B cell (primary cell): ENCODE results near the gene RERE. TPM values are rescaled to one million over a fixed set of nuclear protein-coding genes. Genes with fewer than 3 reads are reported as not detected.

Experiments used
- ATAC-seq: fragments of 200-7000 bp; cut with Tn5 transposase; one replicate; pipeline ENCODE4 v1.10.0; 2021; ENCODE audit warnings: low read depth, mild to moderate bottlenecking, moderate number of reproducible peaks, moderate library complexity
- CTCF ChIA-PET: fragments of 350-600 bp; sonication (Branson Sonifier 250); formaldehyde crosslinking; loops from one replicate; lab custom pipeline; 2021; ENCODE audit warnings: antibody characterized with exemption, inconsistent platforms; lab: Charles Lee
- POLR2A ChIA-PET: fragments of 350-600 bp; sonication (Branson Sonifier 250); formaldehyde crosslinking; loops from one replicate; lab custom pipeline; 2021; ENCODE audit warnings: antibody characterized with exemption; lab: Charles Lee
- DNase-seq: peaks from one replicate; pipeline ENCODE4 v3.0.0; 2013
- H2AFZ ChIP-seq: 2 replicates; pipeline ENCODE4 v1.6.1; 2012; ENCODE audit warnings: mild to moderate bottlenecking, low read depth, low read length; ENCODE audit not compliant: insufficient read depth, poor library complexity, severe bottlenecking
- H3K27ac ChIP-seq, 2 donors: 1 replicate in 1 of 2; 2 replicates in 1 of 2; pipeline ENCODE4 v1.5.1; 2012 to 2013; ENCODE audit warnings: low read length in 2 of 2, mild to moderate bottlenecking in 2 of 2, moderate library complexity in 1 of 2
- H3K27me3 ChIP-seq, 4 experiments: fragments of 200-600 bp in 1 of 4; sonication (generic) in 1 of 4; replicated peaks in 1 of 4; 1 replicate in 2 of 4; 2 replicates in 2 of 4; pipeline versions ENCODE4 v1.6.1 to v1.7.0; 2013 to 2016; ENCODE audit warnings: low read length in 3 of 4, mild to moderate bottlenecking in 2 of 4, mixed read lengths in 1 of 4, moderate library complexity in 1 of 4; ENCODE audit not compliant: insufficient read depth in 4 of 4, control insufficient read depth in 3 of 4; ENCODE audit errors: control extremely low read depth in 1 of 4
- H3K36me3 ChIP-seq, 2 experiments: replicated peaks in 1 of 2; 1 replicate in 1 of 2; 2 replicates in 1 of 2; pipeline versions ENCODE4 v1.6.1 to v1.7.1; 2013; ENCODE audit warnings: low read length in 1 of 2; ENCODE audit not compliant: insufficient read depth in 2 of 2, control insufficient read depth in 1 of 2; ENCODE audit errors: control extremely low read depth in 1 of 2, extremely low read depth in 1 of 2
- H3K4me1 ChIP-seq, 2 donors: fragments of 200-600 bp in 1 of 2; sonication (generic) in 1 of 2; 1 replicate in 1 of 2; 2 replicates in 1 of 2; pipeline versions ENCODE4 v1.5.1 to v1.6.1; 2013 to 2017; ENCODE audit warnings: low read length in 2 of 2; ENCODE audit not compliant: control insufficient read depth in 2 of 2, insufficient read depth in 2 of 2
- H3K4me2 ChIP-seq: replicated peaks from 2 replicates; pipeline ENCODE3; 2012; ENCODE audit warnings: mild to moderate bottlenecking, low read depth, low read length; ENCODE audit not compliant: poor library complexity, severe bottlenecking
- H3K4me3 ChIP-seq, 5 experiments: fragments of 200-600 bp in 1 of 5; sonication (generic) in 1 of 5; 1 replicate in 3 of 5; 2 replicates in 2 of 5; pipeline versions ENCODE4 v1.5.1 to v1.7.0; 2011 to 2016; ENCODE audit warnings: low read length in 4 of 5, mild to moderate bottlenecking in 4 of 5, low read depth in 2 of 5, control low read depth in 1 of 5, moderate library complexity in 1 of 5; ENCODE audit not compliant: insufficient read depth in 1 of 5; ENCODE audit errors: control extremely low read depth in 1 of 5, extremely low read depth in 1 of 5
- H3K79me2 ChIP-seq: fragments of 200-600 bp; sonication (generic); one replicate; pipeline ENCODE4 v1.6.0; 2016; ENCODE audit warnings: low read length; ENCODE audit not compliant: control insufficient read depth, insufficient read depth
- H3K9ac ChIP-seq: fragments of 200-600 bp; sonication (generic); 2 replicates; pipeline ENCODE4 v1.6.1; 2017; ENCODE audit warnings: mild to moderate bottlenecking, low read length, moderate library complexity
- H3K9me3 ChIP-seq, 3 donors: one replicate each; pipeline versions ENCODE4 v1.6.1 to v1.7.1; 2013; ENCODE audit warnings: low read length in 2 of 3; ENCODE audit not compliant: control insufficient read depth in 2 of 3, insufficient read depth in 1 of 3; ENCODE audit errors: control extremely low read depth in 1 of 3
- H4K20me1 ChIP-seq: 2 replicates; pipeline ENCODE4 v1.6.0; 2012; ENCODE audit warnings: mild to moderate bottlenecking, low read length; ENCODE audit not compliant: insufficient read depth, control insufficient read depth, poor library complexity, severe bottlenecking
- H3K27ac Mint-ChIP-seq: one replicate; pipeline ENCODE4 v1.8.0; 2021; ENCODE audit warnings: mixed read lengths
- H3K27me3 Mint-ChIP-seq: one replicate; pipeline ENCODE4 v1.8.0; 2021; ENCODE audit warnings: mixed read lengths
- H3K4me1 Mint-ChIP-seq: one replicate; pipeline ENCODE4 v1.8.0; 2021; ENCODE audit warnings: mixed read lengths
- H3K4me3 Mint-ChIP-seq: one replicate; pipeline ENCODE4 v1.8.0; 2021; ENCODE audit warnings: mixed read lengths
- H3K9me3 Mint-ChIP-seq: one replicate; pipeline ENCODE4 v1.8.0; 2022; ENCODE audit warnings: mixed read lengths; ENCODE audit not compliant: insufficient read depth
- EZH2 ChIP-seq: IDR thresholded peaks from 2 replicates; pipeline ENCODE4 v1.6.1; 2012; ENCODE audit warnings: borderline replicate concordance, low read depth, mild to moderate bottlenecking, moderate library complexity, low read length; ENCODE audit not compliant: insufficient read depth, poor library complexity, severe bottlenecking
- WGBS: methylation state at CpG from one replicate; pipeline ENCODE4 v1.1.5; 2013; ENCODE audit warnings: missing lambda C conversion rate; ENCODE audit not compliant: insufficient coverage; 5-methylcytosine and 5-hydroxymethylcytosine counted together
- intact Hi-C: fragments of 100-400 bp; cut with micrococcal nuclease; formaldehyde crosslinking; loops from one replicate; pipeline ENCODE4 v1.10.0; 2022
- polyA plus RNA-seq: library from polyadenylated mRNA; depleted of rRNA; stranded (reverse); fragments of >200 nt; gene quantifications from 2 replicates; pipeline ENCODE4 v1.2.3, GENCODE V29; 2012
- total RNA-seq, 2 donors: library from RNA; stranded (reverse); fragments of 120-200 nt in 1 of 2; gene quantifications; 1 replicate in 1 of 2; 2 replicates in 1 of 2; pipeline versions ENCODE4 v1.2.3 to v1.2.4, GENCODE V29; 2013 to 2022
- TF ChIP-seq, protein P1 (sequence below): fragments of 200-600 bp; IDR thresholded peaks from one replicate; pipeline ENCODE4 v1.8.0; 2022; ENCODE audit warnings: antibody characterized with exemption, mild to moderate bottlenecking

Gene RERE
- total and polyA plus RNA-seq, 2 donors (not counting 1 experiment from before 2014, with no cell fraction given): 27.3 to 132 TPM

DNA sequence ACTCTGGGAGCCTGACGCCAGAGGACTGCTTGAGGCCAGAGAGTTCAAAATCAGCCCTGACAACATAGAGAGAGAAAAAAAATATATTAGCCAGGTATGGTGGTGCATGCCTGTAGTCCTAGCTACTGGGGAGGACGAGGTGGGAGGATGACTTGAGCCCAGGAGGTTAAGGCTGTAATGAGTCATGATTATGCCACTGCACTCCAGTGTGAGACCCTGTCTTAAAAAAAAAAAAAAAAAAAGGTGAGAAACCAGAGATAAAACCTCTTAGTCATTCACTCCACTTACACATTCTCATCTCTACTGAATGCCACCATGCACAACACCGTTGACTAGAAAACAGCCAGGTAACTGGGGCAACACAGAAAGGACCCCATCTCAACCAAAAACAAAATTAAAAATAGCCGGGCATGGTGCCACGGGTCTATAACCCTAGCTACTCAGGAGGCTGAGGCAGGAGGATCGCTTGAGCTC lies 321.5 kb downstream of the RERE start:
- Histone ChIP-seq H3K36me3 (peaks cover 1 to 19% of the 10 kb centered on the region in 2 experiments), H3K4me1 (peaks cover 53 to 61% of the 10 kb centered on the region in 2 donors), H2AFZ (peak overlapping the region; percentile 39), H3K27me3 (no peaks in the 10 kb centered on the region), H3K9ac (peak overlapping the region; percentile 59), H3K4me3 (peak overlapping the region in 1 of 5 experiments; percentile 39), H4K20me1 (no peaks in the 10 kb centered on the region), H3K79me2 (peaks cover 19% of the 10 kb centered on the region), H3K4me2 (peak overlapping the region; percentile 63), H3K27ac (peak overlapping the region; percentile 88 to 93), H3K9me3 (peaks cover 0 to 3% (median 1%) of the 10 kb centered on the region in 3 donors)
- TF ChIP-seq EZH2: no peak
- TF ChIP-seq, protein P1, sequence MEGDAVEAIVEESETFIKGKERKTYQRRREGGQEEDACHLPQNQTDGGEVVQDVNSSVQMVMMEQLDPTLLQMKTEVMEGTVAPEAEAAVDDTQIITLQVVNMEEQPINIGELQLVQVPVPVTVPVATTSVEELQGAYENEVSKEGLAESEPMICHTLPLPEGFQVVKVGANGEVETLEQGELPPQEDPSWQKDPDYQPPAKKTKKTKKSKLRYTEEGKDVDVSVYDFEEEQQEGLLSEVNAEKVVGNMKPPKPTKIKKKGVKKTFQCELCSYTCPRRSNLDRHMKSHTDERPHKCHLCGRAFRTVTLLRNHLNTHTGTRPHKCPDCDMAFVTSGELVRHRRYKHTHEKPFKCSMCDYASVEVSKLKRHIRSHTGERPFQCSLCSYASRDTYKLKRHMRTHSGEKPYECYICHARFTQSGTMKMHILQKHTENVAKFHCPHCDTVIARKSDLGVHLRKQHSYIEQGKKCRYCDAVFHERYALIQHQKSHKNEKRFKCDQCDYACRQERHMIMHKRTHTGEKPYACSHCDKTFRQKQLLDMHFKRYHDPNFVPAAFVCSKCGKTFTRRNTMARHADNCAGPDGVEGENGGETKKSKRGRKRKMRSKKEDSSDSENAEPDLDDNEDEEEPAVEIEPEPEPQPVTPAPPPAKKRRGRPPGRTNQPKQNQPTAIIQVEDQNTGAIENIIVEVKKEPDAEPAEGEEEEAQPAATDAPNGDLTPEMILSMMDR: no peak
- DNase-seq (peak; percentile 46), ATAC-seq (peak; percentile 40)
- no peaks in the 10 kb centered on the region for H3K27me3 Mint-ChIP-seq
- POLR2A ChIA-PET: no interaction called here
- H3K4me1 Mint-ChIP-seq: peaks cover 70% of the 10 kb centered on the region
- CTCF ChIA-PET: interaction anchor here (0.7 kb wide), 1 partner anchor 76 kb away, joined by 5 read pairs; no protein-coding TSS in a partner anchor
- peak overlapping the region; percentile 16 for H3K4me3 Mint-ChIP-seq
- no peaks in the 10 kb centered on the region for H3K9me3 Mint-ChIP-seq
- WGBS: 71% methylated on average over 2 of the region's 6 CpGs
- peak overlapping the region; percentile 91 for H3K27ac Mint-ChIP-seq
- intact Hi-C loops: loop anchor here (2.0 to 5.0 kb wide), 2 partner anchors 69 to 99 kb away; no protein-coding TSS in a partner anchor

DNA sequence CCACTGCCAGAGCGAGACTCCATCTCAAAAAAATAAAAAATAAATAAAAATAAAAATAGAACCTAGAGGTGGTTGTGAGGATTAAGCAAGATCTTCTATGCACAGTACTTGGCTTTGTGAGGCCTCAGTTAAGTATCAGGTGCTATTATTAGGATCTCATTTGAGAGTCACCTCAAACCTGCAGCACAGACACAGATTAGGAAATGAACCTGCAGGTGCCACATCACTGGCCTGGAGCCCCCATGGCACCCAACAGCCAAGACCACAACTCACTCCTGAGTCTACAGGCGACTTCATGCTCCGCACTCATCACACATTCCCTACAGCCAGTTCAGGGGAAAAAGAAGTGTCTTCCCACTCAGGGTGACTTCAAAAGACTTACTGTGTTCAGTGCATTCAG lies 322.8 kb downstream of the RERE start:
- Mint-ChIP-seq H3K27ac (peak overlapping the region; percentile 62), H3K4me1 (peaks cover 68% of the 10 kb centered on the region), H3K9me3 (no peaks in the 10 kb centered on the region), H3K4me3 (peak overlapping the region; percentile 23), H3K27me3 (no peaks in the 10 kb centered on the region)
- 88% methylated on average over 2 of the region's 3 CpGs for WGBS
- H3K27ac ChIP-seq: peak overlapping the region in 1 of 2 donors; percentile 93
- TF ChIP-seq, protein P1: no peak
- TF ChIP-seq EZH2: no peak
- no peak overlapping the region for H3K4me3 ChIP-seq
- H3K9ac ChIP-seq: no peak overlapping the region
- no peaks in the 10 kb centered on the region for H3K27me3 ChIP-seq
- ChIA-PET CTCF (interaction anchor here (1.6 kb wide), 1 partner anchor 87 kb away, joined by 5 read pairs; no protein-coding TSS in a partner anchor), POLR2A (no interaction called here)
- H4K20me1 ChIP-seq: no peaks in the 10 kb centered on the region
- H3K4me2 ChIP-seq: no peak overlapping the region
- peaks cover 1 to 19% of the 10 kb centered on the region in 2 experiments for H3K36me3 ChIP-seq
- DNase-seq: no peak
- ATAC-seq: no peak
- H3K9me3 ChIP-seq: peaks cover 0 to 1% (median 0%) of the 10 kb centered on the region in 3 donors
- H3K79me2 ChIP-seq: peaks cover 19% of the 10 kb centered on the region
- intact Hi-C loops: loop anchor here (5.0 kb wide), 1 partner anchor 97 kb away; no protein-coding TSS in a partner anchor
- peaks cover 53 to 61% of the 10 kb centered on the region in 2 donors for H3K4me1 ChIP-seq
- H2AFZ ChIP-seq: no peak overlapping the region
